Natural killer cell treated with Interleukin-12 subunit alpha and Interleukin-12 subunit beta and Interleukin-15 and Interleukin-18, amount 100 ng/mL, for 72 hours (primary cell): ENCODE results near the gene BDH1. TPM values are rescaled to one million over a fixed set of nuclear protein-coding genes. Genes with fewer than 3 reads are reported as not detected.

Experiments
- ATAC-seq, 2 donors: fragments of 150-1000 bp; cut with Tn5 transposase in 1 of 2; sonication (Bioruptor Pico), chemical (Tn5 transposase) in 1 of 2; 2 replicates each; pipeline ENCODE4 v1.10.0; 2021
- DNase-seq: peaks from one replicate; pipeline ENCODE4 v3.0.0; 2022; ENCODE audit warnings: low spot score
- H3K27ac Mint-ChIP-seq, 2 donors: 1 replicate in 1 of 2; 2 replicates in 1 of 2; pipeline ENCODE4 v1.8.0; 2022; ENCODE audit warnings: mixed read lengths in 2 of 2, mild to moderate bottlenecking in 1 of 2, moderate library complexity in 1 of 2
- H3K27me3 Mint-ChIP-seq, 2 donors: 1 replicate in 1 of 2; 2 replicates in 1 of 2; pipeline ENCODE4 v1.8.0; 2022; ENCODE audit warnings: mixed read lengths in 2 of 2
- H3K36me3 Mint-ChIP-seq: one replicate; pipeline ENCODE4 v1.8.0; 2022; ENCODE audit warnings: mixed read lengths
- H3K4me1 Mint-ChIP-seq, 2 donors: 1 replicate in 1 of 2; 2 replicates in 1 of 2; pipeline ENCODE4 v1.8.0; 2022; ENCODE audit warnings: low read depth in 2 of 2, mixed read lengths in 2 of 2, mild to moderate bottlenecking in 1 of 2
- H3K4me3 Mint-ChIP-seq: one replicate; pipeline ENCODE4 v1.8.0; 2022; ENCODE audit warnings: mixed read lengths
- H3K9me3 Mint-ChIP-seq: 2 replicates; pipeline ENCODE4 v1.8.0; 2022; ENCODE audit warnings: mixed read lengths
- total RNA-seq, 2 donors: library from RNA; stranded (reverse); gene quantifications; one replicate each; pipeline ENCODE4 v1.2.3, GENCODE V29; 2022

BDH1 gene
- total RNA-seq, 2 donors from 2014 or later = 62.4 to 136 TPM

DNA sequence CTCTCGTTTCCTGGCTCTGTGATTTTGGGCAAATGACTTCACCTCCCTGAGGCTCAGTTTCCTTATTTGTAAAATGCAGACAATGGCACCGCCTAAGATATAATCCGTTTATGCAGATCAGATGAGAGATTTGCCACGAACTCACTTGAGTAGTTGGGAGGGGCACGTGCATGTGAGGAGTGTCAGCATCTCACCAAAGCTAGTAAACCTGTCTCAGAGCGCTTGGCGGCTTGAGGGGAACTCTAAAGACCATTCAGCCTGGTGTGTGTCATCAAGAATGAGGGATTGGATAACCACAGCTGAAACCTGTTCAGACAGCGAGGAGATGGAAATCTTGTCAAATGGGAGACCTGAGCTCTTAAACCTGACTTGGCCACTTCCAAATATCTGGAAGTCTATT lies 48.7 kb downstream of the BDH1 start:
- Mint-ChIP-seq H3K4me3 (no peak overlapping the region), H3K27ac (no peak overlapping the region), H3K4me1 (peaks cover 0 to 4% of the 10 kb centered on the region in 2 donors), H3K9me3 (no peaks in the 10 kb centered on the region), H3K27me3 (no peaks in the 10 kb centered on the region), H3K36me3 (no peaks in the 10 kb centered on the region)
- DNase-seq = no peak
- no peak for ATAC-seq

DNA sequence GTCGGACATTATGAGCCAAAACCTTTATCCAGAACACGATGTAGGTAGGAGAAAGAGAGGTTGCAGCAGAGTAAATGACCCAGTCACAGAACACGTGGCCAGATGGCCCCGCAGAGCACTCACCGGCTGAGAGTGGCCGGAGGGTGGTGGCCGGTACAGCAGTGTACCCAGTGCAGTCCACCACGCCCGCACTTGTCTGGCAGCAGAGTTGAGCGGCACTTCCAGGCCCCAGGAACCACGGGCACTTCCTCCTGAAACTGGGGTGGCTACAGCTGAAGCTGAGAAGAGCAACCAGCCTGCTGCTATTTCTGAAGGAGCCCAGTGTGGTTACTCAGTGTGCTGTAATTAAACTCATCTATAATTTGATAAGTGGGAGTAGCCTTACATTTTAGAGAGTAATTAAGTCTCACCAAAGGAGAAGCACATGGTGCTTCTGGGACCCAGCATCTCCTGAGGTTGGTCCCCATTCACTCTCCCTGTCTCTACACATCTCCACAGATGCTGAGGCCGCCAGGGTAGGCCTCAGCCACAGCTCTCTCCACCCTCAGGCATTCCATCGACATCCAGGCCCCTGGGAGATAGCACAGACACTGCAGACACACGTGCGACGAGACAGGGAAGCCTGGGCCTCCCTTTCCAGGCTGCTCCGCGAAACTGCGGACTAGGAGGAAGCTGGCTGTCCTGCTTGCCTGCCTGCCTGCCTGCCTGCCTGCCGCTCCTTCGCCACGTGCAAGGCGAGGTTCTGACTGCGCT lies 49.8 kb downstream of the BDH1 start:
- DNase-seq = no peak
- H3K4me1 Mint-ChIP-seq = peaks cover 0 to 4% of the 10 kb centered on the region in 2 donors
- no peaks in the 10 kb centered on the region for H3K27me3 Mint-ChIP-seq
- ATAC-seq = no peak
- no peaks in the 10 kb centered on the region for H3K9me3 Mint-ChIP-seq
- no peaks in the 10 kb centered on the region for H3K36me3 Mint-ChIP-seq
- no peak overlapping the region for H3K27ac Mint-ChIP-seq
- no peak overlapping the region for H3K4me3 Mint-ChIP-seq

DNA sequence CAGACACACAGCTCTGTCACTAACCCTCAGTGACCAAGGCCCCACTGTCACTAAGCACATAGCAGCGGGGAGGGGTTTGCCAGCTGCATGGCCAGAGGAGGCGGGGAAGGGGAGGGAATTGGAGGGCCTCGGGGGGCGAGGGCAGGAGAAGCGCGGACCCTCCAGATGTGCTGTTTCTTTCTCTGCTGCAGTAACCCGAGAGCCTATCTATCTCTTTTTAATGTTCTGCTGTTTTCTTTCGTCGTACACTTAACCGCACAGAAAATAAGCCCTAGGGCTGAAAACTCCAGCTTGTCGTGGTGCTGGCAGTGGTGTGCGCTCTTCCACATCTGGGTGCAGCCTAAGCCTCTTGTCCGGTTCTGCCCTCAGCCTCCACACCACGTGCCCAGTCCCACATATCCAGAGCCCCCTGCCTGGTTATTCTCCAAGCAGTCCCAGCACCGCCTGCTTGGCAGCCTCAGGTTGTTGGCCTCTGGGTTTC lies 51.1 kb downstream of the BDH1 start:
- no peaks in the 10 kb centered on the region for H3K4me1 Mint-ChIP-seq
- ATAC-seq = no peak
- no peaks in the 10 kb centered on the region for H3K36me3 Mint-ChIP-seq
- no peak for DNase-seq
- no peak overlapping the region for H3K4me3 Mint-ChIP-seq
- H3K27ac Mint-ChIP-seq = no peak overlapping the region
- H3K27me3 Mint-ChIP-seq = no peaks in the 10 kb centered on the region
- H3K9me3 Mint-ChIP-seq = no peaks in the 10 kb centered on the region

DNA sequence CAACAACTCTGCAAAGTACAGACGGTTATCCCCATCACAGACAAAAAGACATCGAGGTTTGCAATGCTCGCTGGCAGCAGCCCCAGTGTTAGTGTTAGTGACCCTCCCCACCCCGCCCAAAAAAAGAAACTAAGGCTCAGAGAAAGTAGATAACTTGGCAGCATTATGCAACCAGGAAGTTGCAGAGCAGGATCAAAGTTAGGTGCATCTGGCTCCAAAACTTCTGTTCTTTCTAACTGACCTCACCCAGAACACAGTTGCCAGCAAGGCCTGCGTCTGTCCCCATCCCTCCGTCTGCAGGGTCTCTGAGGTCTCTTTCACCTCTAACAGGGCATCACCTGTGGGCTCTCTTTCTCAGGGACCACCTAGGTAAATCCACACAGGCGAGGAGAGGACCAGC lies 51.5 kb downstream of the BDH1 start:
- no peak overlapping the region for H3K27ac Mint-ChIP-seq
- H3K4me3 Mint-ChIP-seq = no peak overlapping the region
- no peaks in the 10 kb centered on the region for H3K27me3 Mint-ChIP-seq
- H3K9me3 Mint-ChIP-seq = no peaks in the 10 kb centered on the region
- no peaks in the 10 kb centered on the region for H3K36me3 Mint-ChIP-seq
- DNase-seq (no peak), ATAC-seq (no peak)
- H3K4me1 Mint-ChIP-seq = no peaks in the 10 kb centered on the region

DNA sequence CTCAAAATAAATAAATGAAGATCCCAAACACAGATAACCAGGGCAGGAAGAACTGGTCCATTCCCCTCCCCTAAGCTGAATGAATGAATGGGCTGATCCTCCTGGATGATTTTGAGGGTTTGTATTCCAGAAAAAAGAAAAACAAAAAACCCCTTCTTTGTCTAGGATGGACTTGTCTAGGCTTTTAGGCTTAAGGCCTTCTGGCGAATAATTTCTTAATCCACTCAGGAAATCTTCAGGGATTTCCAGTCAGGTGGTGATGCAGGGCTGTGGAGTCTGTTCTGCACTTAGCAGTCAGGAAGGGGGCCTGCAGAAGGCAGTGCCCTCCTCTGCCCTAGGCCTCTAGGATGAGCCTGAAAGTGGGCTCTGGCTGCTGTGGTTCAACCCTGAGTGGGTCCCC lies 52.1 kb downstream of the BDH1 start:
- Mint-ChIP-seq H3K9me3 (no peaks in the 10 kb centered on the region), H3K4me3 (no peak overlapping the region), H3K27me3 (no peaks in the 10 kb centered on the region), H3K4me1 (no peaks in the 10 kb centered on the region), H3K27ac (no peak overlapping the region), H3K36me3 (no peaks in the 10 kb centered on the region)
- DNase-seq = no peak
- no peak for ATAC-seq

DNA sequence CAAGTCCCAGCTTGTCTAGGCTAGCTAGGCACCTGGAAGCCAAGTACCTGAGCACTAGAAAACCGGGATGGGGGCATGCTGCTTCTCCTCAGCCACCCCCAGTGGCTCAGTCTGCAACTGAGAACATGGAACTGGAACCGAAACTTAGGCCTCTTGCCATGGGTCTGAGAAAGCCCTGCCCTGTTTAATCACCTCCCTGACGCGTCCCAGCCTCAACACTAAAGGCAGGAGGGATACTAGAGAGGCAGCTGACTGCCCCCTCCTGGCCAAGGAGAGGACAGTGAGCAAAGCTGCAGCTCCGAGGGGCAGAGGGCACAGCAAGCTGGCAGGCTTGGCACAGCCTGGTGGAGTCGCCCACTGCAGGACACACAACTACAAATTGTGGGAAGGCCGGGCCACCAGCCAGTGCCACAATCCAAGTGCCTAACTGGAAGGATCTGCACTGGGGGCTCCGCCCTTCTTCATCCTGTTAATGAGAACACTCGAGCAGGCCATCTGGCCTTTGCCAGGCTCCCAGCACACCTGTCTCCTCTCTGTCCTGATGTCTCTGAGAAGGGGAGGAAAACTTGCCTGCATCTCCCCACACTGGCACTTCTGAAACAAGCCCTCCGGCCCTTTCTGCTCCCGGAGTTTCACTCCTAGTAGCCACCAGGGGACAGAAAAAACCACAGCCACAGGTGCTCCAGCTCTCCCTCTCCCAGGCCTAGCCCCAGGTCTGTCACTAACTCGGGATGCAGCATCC lies 53.7 kb downstream of the BDH1 start:
- H3K4me1 Mint-ChIP-seq = no peaks in the 10 kb centered on the region
- peak; percentile 38 to 47 for ATAC-seq
- DNase-seq = no peak
- H3K9me3 Mint-ChIP-seq = no peaks in the 10 kb centered on the region
- H3K36me3 Mint-ChIP-seq = no peaks in the 10 kb centered on the region
- H3K27me3 Mint-ChIP-seq = no peaks in the 10 kb centered on the region
- H3K27ac Mint-ChIP-seq = no peak overlapping the region
- no peak overlapping the region for H3K4me3 Mint-ChIP-seq

DNA sequence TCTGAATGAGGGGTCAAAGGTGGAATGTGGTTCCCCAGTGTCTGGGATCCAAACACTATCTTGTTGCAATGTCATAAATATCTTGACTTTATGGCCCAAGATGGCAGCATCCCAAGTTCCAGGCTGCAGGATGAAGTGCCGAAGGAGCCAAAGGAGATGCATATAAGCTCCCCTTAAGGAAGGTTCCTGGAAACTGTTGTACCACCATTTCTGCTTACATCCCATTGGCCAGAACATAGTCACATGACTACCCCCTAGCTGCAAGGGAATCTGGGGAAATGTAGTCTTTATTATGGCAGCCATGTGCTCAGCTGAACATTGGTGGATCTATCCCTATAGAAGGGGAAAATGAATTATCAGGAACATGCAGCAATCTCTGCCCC lies 54.3 kb downstream of the BDH1 start:
- H3K36me3 Mint-ChIP-seq = no peaks in the 10 kb centered on the region
- H3K4me1 Mint-ChIP-seq = no peaks in the 10 kb centered on the region
- DNase-seq (no peak), ATAC-seq (no peak)
- no peak overlapping the region for H3K4me3 Mint-ChIP-seq
- no peaks in the 10 kb centered on the region for H3K9me3 Mint-ChIP-seq
- H3K27me3 Mint-ChIP-seq = no peaks in the 10 kb centered on the region
- H3K27ac Mint-ChIP-seq = no peak overlapping the region

DNA sequence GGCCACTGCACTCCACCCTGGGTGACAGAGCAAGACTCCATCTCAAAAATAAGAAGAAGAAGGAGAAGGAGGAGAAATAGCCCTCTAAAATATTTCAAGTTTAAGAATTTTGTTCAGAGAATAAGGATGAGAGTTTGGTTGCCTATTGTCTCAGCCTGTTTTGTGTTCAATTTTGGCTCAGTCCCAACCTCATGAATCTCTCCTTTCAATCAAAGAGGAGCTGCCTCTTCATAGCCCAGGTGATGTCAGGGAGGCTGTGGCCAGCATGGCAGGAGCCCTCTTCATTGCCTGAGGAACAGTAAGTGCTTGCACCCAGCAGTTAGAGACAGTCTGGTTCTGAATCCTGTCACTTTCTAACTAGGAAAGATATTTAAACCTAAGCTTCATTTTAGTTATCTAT lies 55.0 kb downstream of the BDH1 start:
- no peaks in the 10 kb centered on the region for H3K36me3 Mint-ChIP-seq
- H3K9me3 Mint-ChIP-seq = no peaks in the 10 kb centered on the region
- no peaks in the 10 kb centered on the region for H3K27me3 Mint-ChIP-seq
- H3K4me3 Mint-ChIP-seq = no peak overlapping the region
- ATAC-seq = no peak
- no peak overlapping the region for H3K27ac Mint-ChIP-seq
- H3K4me1 Mint-ChIP-seq = no peaks in the 10 kb centered on the region
- no peak for DNase-seq

DNA sequence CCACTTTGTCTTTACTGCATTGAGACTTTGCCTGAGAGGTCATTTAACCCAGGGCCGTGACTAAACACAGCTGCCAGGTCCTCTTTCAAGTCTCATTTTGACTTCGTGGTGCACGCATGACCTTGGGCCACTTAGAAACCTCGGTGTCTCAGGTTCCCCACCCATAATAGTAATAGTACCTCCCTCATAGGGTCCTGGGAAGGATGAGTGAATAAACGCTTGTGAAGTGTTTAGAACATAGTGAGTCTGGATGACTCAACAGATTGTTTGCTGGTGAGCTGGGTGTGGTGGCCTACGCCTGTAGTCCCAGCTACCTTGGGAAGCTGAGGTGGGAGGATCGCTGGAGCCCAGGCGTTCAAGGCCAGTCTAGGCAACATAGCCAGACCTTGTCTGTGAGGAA lies 56.3 kb downstream of the BDH1 start:
- no peaks in the 10 kb centered on the region for H3K36me3 Mint-ChIP-seq

DNA sequence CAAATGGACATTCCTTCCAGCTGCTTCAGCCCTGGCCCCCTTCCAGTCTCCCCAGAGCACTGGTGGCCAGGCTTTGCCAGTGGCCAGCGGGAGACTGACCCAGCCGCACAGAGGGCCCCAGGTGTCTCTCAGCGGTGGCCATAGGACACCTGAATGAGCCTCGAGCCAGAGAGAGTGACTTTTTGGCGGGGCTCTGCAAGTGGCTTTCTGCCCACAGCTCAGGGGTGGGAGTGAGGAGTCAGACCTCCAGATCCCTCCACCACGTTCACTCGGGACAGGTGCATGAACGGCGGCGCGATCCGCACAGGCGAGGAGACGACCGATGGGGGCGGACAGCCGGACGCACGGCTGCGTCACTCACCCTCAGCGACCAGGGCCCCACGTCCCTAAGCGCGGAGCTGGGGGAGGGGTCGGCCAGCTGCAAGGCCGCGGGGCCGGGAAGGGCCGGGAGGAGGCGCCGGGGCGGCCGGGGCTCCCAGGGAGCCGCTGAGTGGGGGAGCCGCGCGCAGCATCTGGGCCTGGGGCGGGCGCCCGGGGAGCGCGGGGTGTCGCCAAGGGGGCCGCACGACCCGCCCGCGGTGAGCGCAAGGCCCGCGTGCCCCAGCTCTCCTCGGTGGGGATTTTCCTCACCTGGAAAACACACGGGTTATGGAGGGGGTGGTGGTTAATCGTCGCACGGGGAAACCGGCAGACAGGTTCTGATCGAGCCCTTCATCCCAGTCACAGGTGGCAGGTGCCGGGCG lies 57.1 kb downstream of the BDH1 start:
- no peak for ATAC-seq
- Mint-ChIP-seq H3K4me3 (no peak overlapping the region), H3K4me1 (no peaks in the 10 kb centered on the region), H3K36me3 (no peaks in the 10 kb centered on the region), H3K27ac (no peak overlapping the region), H3K27me3 (peaks cover under 1 to 8% of the 10 kb centered on the region in 2 donors), H3K9me3 (no peaks in the 10 kb centered on the region)
- DNase-seq = no peak

More for the DNA sequence above, 56.3 kb downstream of the BDH1 start:
- Mint-ChIP-seq H3K4me1 (no peaks in the 10 kb centered on the region), H3K4me3 (no peak overlapping the region), H3K27ac (no peak overlapping the region), H3K9me3 (no peaks in the 10 kb centered on the region), H3K27me3 (no peaks in the 10 kb centered on the region)
- DNase-seq = no peak
- no peak for ATAC-seq

DNA sequence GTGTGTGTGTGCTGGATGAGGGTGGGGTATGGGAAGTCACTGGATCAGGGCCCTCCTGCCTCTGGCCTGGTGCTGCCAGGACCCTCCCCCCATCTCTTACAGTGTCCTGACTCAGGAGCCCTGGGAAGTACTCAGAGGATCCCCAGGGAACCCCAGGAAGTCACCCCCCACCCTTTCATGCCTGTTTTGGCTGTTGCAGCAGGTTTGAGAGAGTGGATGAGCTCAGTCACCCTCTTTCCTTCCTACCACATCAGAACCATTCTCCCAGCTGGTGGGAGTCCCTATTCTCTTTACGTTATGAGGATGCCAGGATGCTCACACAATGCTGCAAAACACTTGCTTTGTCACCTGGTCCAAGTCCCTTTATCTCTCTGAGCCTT lies 59.0 kb downstream of the BDH1 start:
- Mint-ChIP-seq H3K27me3 (peaks cover 5 to 13% of the 10 kb centered on the region in 2 donors), H3K4me3 (no peak overlapping the region), H3K9me3 (no peaks in the 10 kb centered on the region), H3K27ac (no peak overlapping the region), H3K36me3 (no peaks in the 10 kb centered on the region), H3K4me1 (no peaks in the 10 kb centered on the region)
- DNase-seq (no peak), ATAC-seq (no peak)

DNA sequence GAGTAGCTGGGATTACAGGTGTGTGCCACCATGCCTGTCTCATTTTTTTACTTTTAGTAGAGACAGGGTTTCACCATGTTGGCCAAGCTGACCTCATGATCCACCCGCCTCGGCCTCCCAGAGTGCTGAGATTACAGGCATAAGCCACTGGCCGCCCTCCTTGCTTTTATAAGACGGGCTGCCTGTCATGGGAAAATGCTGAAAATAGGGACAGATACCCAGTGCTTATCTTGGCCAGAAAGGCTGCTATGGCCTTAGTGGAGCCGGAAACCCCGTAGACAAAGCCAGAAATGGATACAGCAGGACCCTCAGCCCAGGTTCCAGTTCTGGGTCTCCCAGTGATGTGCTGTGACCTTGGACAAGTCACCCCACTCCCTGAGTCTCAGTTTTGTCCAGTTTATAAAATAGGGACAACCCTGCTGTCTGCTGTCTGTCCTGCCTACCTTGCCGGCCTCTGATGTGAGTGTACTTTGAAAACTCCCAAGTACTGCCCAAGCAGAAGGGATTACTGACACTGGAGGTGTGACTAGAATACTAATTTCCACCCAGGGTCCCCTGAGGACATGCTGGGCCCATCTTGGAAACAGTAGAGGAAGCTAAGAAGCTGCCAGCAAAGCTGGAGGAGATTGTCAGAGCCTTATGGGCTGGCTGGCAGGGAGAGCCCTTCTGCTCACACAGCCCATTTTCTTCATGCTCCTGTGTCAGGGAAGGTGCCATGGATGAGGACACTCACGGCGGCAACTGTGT lies 59.6 kb downstream of the BDH1 start:
- ATAC-seq = no peak

DNA sequence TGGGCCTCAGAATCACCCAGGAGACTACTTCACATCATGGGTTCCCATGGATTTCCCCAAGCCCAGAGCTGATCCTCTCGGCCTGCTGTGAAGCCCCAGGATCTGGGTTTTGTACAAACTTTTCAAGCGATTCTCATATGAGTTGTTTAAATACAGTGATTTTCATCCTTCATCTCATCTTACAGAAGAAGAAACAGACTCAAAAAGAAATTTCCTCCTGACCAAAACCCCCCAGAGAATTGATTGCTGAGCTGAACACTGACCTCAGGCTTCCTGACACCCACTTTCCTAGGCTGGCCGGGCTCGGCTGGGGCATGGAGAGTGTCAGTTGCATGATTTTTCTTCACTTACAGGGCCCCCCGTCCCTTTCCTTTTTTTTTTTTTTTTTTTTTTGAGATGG lies 60.3 kb downstream of the BDH1 start:
- DNase-seq (no peak), ATAC-seq (no peak)
- peaks cover 5 to 14% of the 10 kb centered on the region in 2 donors for H3K27me3 Mint-ChIP-seq
- H3K9me3 Mint-ChIP-seq = no peaks in the 10 kb centered on the region
- H3K4me1 Mint-ChIP-seq = no peaks in the 10 kb centered on the region
- no peak overlapping the region for H3K27ac Mint-ChIP-seq
- H3K4me3 Mint-ChIP-seq = no peak overlapping the region
- H3K36me3 Mint-ChIP-seq = no peaks in the 10 kb centered on the region

More for the DNA sequence above, 59.6 kb downstream of the BDH1 start:
- Mint-ChIP-seq H3K36me3 (no peaks in the 10 kb centered on the region), H3K9me3 (no peaks in the 10 kb centered on the region), H3K27me3 (peaks cover 5 to 13% of the 10 kb centered on the region in 2 donors), H3K4me3 (no peak overlapping the region), H3K4me1 (no peaks in the 10 kb centered on the region), H3K27ac (no peak overlapping the region)
- DNase-seq = no peak
